GM19438 (cell line): ENCODE results near the gene ATOSA.

Experiments
- ATAC-seq: cut with Tn5 transposase; IDR thresholded peaks from one replicate; pipeline ENCODE4 v1.9.1; 2021; ENCODE audit warnings: low read depth; ENCODE audit not compliant: unreplicated experiment

ATOSA gene

GRCh38 chr15:52679232-52680040, at the start of gene ATOSA:
Gene ATOSA, minus strand, starts transcription at chr15:52679388. Its CDS starts 1,367 bp downstream, at chr15:52678021.
- ATAC-seq: peak; percentile 64

GRCh38 chr15:52728899-52729298, 49.7 kb upstream of the ATOSA start:
- ATAC-seq: no peak

GRCh38 chr15:52727815-52728214, 48.6 kb upstream of the ATOSA start:
- ATAC-seq: no peak

GRCh38 chr15:52726195-52726594, 47.0 kb upstream of the ATOSA start:
- no peak for ATAC-seq

- ATAC-seq: no peak
Observed at GRCh38 chr15:52718551-52718950, 39.4 kb upstream of the ATOSA start.

GRCh38 chr15:52717924-52718323, 38.7 kb upstream of the ATOSA start:
- ATAC-seq: no peak

GRCh38 chr15:52717481-52717880, 38.3 kb upstream of the ATOSA start:
- no peak for ATAC-seq

GRCh38 chr15:52716536-52716935, 37.3 kb upstream of the ATOSA start:
- ATAC-seq: no peak

GRCh38 chr15:52715411-52715810, 36.2 kb upstream of the ATOSA start:
- no peak for ATAC-seq

- no peak for ATAC-seq
Observed at GRCh38 chr15:52714968-52715367, 35.8 kb upstream of the ATOSA start.

- no peak for ATAC-seq
Observed at GRCh38 chr15:52710708-52711389, 31.7 kb upstream of the ATOSA start.

GRCh38 chr15:52710050-52710707, 31.0 kb upstream of the ATOSA start:
- ATAC-seq: peak; percentile 56

GRCh38 chr15:52709187-52709981, 30.2 kb upstream of the ATOSA start:
- ATAC-seq: peak; percentile 89

- no peak for ATAC-seq
Observed at GRCh38 chr15:52706091-52706490, 26.9 kb upstream of the ATOSA start.

GRCh38 chr15:52702390-52702789, 23.2 kb upstream of the ATOSA start:
- no peak for ATAC-seq

GRCh38 chr15:52699457-52699856, 20.3 kb upstream of the ATOSA start:
- ATAC-seq: no peak

- ATAC-seq: no peak
Observed at GRCh38 chr15:52698514-52698913, 19.3 kb upstream of the ATOSA start.

GRCh38 chr15:52697051-52697450, 17.9 kb upstream of the ATOSA start:
- no peak for ATAC-seq

- no peak for ATAC-seq
Observed at GRCh38 chr15:52695154-52695553, 16.0 kb upstream of the ATOSA start.

- ATAC-seq: no peak
Observed at GRCh38 chr15:52689562-52689961, 10.4 kb upstream of the ATOSA start.

GRCh38 chr15:52683580-52683979, 4.4 kb upstream of the ATOSA start:
- ATAC-seq: peak; percentile 49
